Esophagus squamous epithelium (tissue), 5 donors: ENCODE results near the gene HMCN1. TPM values are rescaled to one million over a fixed set of nuclear protein-coding genes. Genes with fewer than 3 reads are reported as not detected.

Experiments
- DNase-seq: peaks from one replicate; lab custom pipeline; 2025; lab: John Stamatoyannopoulos, UW
- H3K27ac ChIP-seq, 4 donors: fragments of 200-600 bp; sonication (generic); one replicate each; pipeline ENCODE4 v1.5.1; 2016 to 2019; ENCODE audit warnings: mild to moderate bottlenecking in 1 of 4
- H3K27me3 ChIP-seq, 4 donors: fragments of 200-600 bp; sonication (generic); 1 replicate in 3 of 4; 2 replicates in 1 of 4; pipeline versions ENCODE4 v1.5.1 to v1.6.0; 2017 to 2021; ENCODE audit warnings: antibody characterized with exemption in 1 of 4
- H3K36me3 ChIP-seq, 3 donors: fragments of 200-600 bp; sonication (generic); one replicate each; pipeline ENCODE4 v1.5.1; 2016 to 2019
- H3K4me1 ChIP-seq, 3 donors: fragments of 200-600 bp; sonication (generic); one replicate each; pipeline ENCODE4 v1.5.1; 2017 to 2019
- H3K4me3 ChIP-seq, 4 donors: fragments of 200-600 bp; sonication (generic); 1 replicate in 3 of 4; 2 replicates in 1 of 4; pipeline ENCODE4 v1.5.1; 2016 to 2019; ENCODE audit warnings: mild to moderate bottlenecking in 2 of 4, moderate library complexity in 1 of 4
- H3K9me3 ChIP-seq, 3 donors: fragments of 200-600 bp; sonication (generic); one replicate each; pipeline ENCODE4 v1.5.1; 2016 to 2019
- CTCF ChIP-seq, 6 experiments: fragments of 450-650 bp in 4 of 6; fragments of 200-600 bp in 2 of 6; sonication (generic) in 2 of 6; IDR thresholded peaks; one replicate each; pipeline ENCODE4 v1.5.1; 2016 to 2019; ENCODE audit warnings: antibody characterized with exemption in 6 of 6, mild to moderate bottlenecking in 4 of 6, moderate library complexity in 4 of 6
- POLR2A ChIP-seq, 4 donors: fragments of 450-650 bp; IDR thresholded peaks; one replicate each; pipeline ENCODE4 v1.6.1; 2017; ENCODE audit warnings: antibody characterized with exemption in 4 of 4, mild to moderate bottlenecking in 4 of 4, moderate library complexity in 3 of 4
- WGBS, 2 donors: methylation state at CpG; one replicate each; pipeline ENCODE4 v1.1.5; 2018; 5-methylcytosine and 5-hydroxymethylcytosine counted together
- intact Hi-C: fragments of 100-400 bp; cut with DNase I; formaldehyde crosslinking; loops from one replicate; pipeline ENCODE4 v1.15.0; 2022
- total RNA-seq, 4 donors: library from RNA; depleted of rRNA; stranded (reverse); fragments of >200 nt; gene quantifications; one replicate each; pipeline ENCODE4 v1.1.0, GENCODE V29; 2016
- donor health status: DM: yes; HTN: yes; CAD: no.

Gene HMCN1
- total RNA-seq, 4 donors from 2014 or later = 0.49 to 6.7 (median 3.3) TPM

- TF ChIP-seq POLR2A (IDR thresholded peaks at IDR 0.05) = no peak
- TF ChIP-seq CTCF (IDR thresholded peaks at IDR 0.05) = no peak
- no peak for DNase-seq
- Histone ChIP-seq H3K9me3 (no peaks in the 10 kb centered on the region), H3K4me1 (no peaks in the 10 kb centered on the region), H3K36me3 (no peaks in the 10 kb centered on the region), H3K4me3 (no peak overlapping the region), H3K27ac (no peak overlapping the region), H3K27me3 (no peaks in the 10 kb centered on the region)
- intact Hi-C loops = no loop called here
- WGBS, 2 donors = 74 to 76% methylated on average over 3 of the region's 3 CpGs
These were observed 30.0 kb upstream of the HMCN1 start for GRCh38 chr1:185704181-185704580.

GRCh38 chr1:185716095-185716494 lies 18.1 kb upstream of the HMCN1 start:
- WGBS, 2 donors = 66 to 84% methylated on average over 3 of the region's 3 CpGs
- peaks cover 0 to 24% (median 4%) of the 10 kb centered on the region in 3 donors for H3K4me1 ChIP-seq
- TF ChIP-seq CTCF (IDR thresholded peaks at IDR 0.05) (no peak), POLR2A (IDR thresholded peaks at IDR 0.05) (no peak)
- H3K27me3 ChIP-seq = no peaks in the 10 kb centered on the region
- H3K9me3 ChIP-seq = no peaks in the 10 kb centered on the region
- DNase-seq = no peak
- no peaks in the 10 kb centered on the region for H3K36me3 ChIP-seq
- no peak overlapping the region for H3K4me3 ChIP-seq
- intact Hi-C loops = no loop called here
- H3K27ac ChIP-seq = no peak overlapping the region

DNA sequence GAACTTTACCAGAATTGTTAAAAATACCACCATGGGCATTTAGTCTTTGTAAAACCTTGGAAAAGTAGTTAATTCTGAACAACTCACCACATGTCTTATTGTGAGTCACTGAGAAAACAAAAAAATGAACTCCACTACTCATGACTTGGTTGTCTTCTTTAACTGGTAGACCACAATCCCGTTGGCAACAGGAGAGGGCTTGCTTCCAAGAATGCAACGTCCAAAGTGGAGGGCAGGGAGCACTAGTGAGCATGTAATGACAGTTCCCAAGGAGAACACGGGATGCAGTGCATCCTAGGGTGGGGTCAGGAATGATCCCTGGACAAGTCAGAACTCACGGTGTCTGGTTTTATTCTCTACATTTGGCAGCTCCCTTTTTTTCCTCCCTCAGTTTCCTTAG lies 15.2 kb upstream of the HMCN1 start:
- DNase-seq = no peak
- intact Hi-C loops = no loop called here

DNA sequence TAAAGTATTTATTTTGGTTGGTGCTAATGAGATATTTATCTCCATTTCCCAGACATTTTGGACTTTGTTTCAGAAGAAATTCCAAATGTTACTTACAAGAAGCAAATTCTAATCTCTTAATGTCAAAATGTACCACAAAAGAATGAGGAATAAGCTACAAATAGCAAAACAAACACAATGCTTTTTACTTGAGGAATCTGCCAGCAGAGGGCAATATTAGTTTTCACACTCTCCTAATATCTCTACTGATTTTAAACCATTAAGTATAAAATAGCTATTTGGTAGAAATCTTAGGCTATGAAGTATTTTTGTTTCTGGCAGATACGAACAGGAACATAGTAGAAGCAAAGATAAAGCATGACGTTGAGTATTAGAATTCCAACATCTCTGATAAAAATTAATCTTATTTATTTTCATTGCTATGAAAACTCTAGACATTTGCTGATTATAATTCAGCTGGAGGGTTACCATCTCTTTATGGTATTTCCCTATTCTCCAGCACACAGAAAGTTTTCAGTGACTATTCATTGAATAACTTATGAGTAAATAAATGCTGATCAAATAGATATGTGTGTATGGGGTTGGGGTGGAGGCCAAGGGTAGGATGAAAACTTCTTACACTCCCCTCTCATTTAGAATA lies 13.4 kb upstream of the HMCN1 start:
- H3K9me3 ChIP-seq = no peaks in the 10 kb centered on the region
- TF ChIP-seq POLR2A (IDR thresholded peaks at IDR 0.05) (no peak), CTCF (IDR thresholded peaks at IDR 0.05) (peak in 5 of 6 experiments; percentile 34 to 64 (median 51))
- no peak overlapping the region for H3K27ac ChIP-seq
- H3K4me1 ChIP-seq = peaks cover 0 to 24% (median 4%) of the 10 kb centered on the region in 3 donors
- intact Hi-C loops = loop anchor here (10.0 kb wide), 2 partner anchors 134 to 494 kb away; no protein-coding TSS in a partner anchor
- no peak overlapping the region for H3K4me3 ChIP-seq
- no peak for DNase-seq
- WGBS, 2 donors = 10 to 14% methylated on average over 2 of the region's 2 CpGs
- H3K36me3 ChIP-seq = no peaks in the 10 kb centered on the region
- no peaks in the 10 kb centered on the region for H3K27me3 ChIP-seq

More for the DNA sequence above, 15.2 kb upstream of the HMCN1 start:
- no peaks in the 10 kb centered on the region for H3K36me3 ChIP-seq
- peak in 1 of 6 experiments; percentile 25 for TF ChIP-seq CTCF (IDR thresholded peaks at IDR 0.05)
- TF ChIP-seq POLR2A (IDR thresholded peaks at IDR 0.05) = no peak
- H3K27ac ChIP-seq = no peak overlapping the region
- no peaks in the 10 kb centered on the region for H3K9me3 ChIP-seq
- no peak overlapping the region for H3K4me3 ChIP-seq
- WGBS, 2 donors = 9 to 13% methylated on average over 4 of the region's 4 CpGs
- no peaks in the 10 kb centered on the region for H3K27me3 ChIP-seq
- H3K4me1 ChIP-seq = peaks cover 0 to 24% (median 4%) of the 10 kb centered on the region in 3 donors

- Histone ChIP-seq H3K27me3 (no peaks in the 10 kb centered on the region), H3K36me3 (no peaks in the 10 kb centered on the region), H3K4me1 (peaks cover 0 to 24% (median 4%) of the 10 kb centered on the region in 3 donors), H3K27ac (no peak overlapping the region), H3K9me3 (no peaks in the 10 kb centered on the region), H3K4me3 (no peak overlapping the region)
- intact Hi-C loops = loop anchor here (10.0 kb wide), 2 partner anchors 133 to 493 kb away; no protein-coding TSS in a partner anchor
- TF ChIP-seq CTCF (IDR thresholded peaks at IDR 0.05) (no peak), POLR2A (IDR thresholded peaks at IDR 0.05) (no peak)
- DNase-seq = no peak
These were observed 12.6 kb upstream of the HMCN1 start for GRCh38 chr1:185721553-185721952.
